HG02798 (cell line): ENCODE results near the gene ITPR3.
A peak's percentile ranks its signal among the peaks of the same experiment; 100 is the strongest.

Experiments
- ATAC-seq: cut with Tn5 transposase; IDR thresholded peaks from one replicate; pipeline ENCODE4 v1.9.1; 2021; ENCODE audit warnings: mild to moderate bottlenecking; ENCODE audit not compliant: unreplicated experiment, poor library complexity

Gene ITPR3

DNA sequence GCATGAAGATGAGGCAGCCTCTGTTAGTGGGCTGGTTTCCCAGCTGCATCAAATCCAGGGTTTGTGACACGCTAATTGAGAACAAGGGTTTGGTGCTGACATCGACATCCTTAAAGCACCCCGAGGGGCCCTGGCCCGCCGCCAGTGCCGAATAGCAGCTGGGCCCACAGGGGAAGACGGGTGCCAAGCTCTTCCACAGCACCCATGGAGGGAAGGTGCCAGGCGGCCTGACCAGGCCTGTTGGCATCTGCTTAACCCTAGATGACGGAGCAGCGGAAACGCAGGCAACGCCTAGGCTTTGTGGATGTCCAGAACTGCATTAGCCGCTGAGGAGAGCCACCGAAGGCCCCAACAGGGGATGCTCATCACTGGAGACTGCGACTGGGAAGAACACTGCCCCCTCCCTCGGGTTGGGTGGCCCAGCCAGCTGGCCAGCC lies 74.3 kb downstream of the ITPR3 start:
- no peak for ATAC-seq

DNA sequence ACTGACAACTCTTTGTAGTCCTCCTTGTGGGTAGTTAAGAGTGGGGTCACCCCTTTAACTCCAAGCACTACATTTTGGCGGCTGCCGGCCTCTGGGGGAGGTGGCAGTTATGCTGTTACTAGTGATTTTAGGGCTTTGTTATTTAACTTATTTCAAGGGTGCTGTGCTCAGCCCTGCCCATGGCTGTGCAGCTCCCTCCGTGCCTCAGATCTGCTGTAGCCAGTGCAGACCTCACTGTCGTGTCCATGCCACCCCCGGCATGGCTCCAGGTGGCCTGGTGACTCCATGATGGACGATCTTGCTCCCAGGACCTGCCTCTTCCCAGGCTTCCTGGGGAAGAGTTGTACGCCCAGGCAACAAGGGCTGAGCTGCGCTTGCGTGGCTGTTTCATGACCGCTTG lies 75.0 kb downstream of the ITPR3 start:
- no peak for ATAC-seq

DNA sequence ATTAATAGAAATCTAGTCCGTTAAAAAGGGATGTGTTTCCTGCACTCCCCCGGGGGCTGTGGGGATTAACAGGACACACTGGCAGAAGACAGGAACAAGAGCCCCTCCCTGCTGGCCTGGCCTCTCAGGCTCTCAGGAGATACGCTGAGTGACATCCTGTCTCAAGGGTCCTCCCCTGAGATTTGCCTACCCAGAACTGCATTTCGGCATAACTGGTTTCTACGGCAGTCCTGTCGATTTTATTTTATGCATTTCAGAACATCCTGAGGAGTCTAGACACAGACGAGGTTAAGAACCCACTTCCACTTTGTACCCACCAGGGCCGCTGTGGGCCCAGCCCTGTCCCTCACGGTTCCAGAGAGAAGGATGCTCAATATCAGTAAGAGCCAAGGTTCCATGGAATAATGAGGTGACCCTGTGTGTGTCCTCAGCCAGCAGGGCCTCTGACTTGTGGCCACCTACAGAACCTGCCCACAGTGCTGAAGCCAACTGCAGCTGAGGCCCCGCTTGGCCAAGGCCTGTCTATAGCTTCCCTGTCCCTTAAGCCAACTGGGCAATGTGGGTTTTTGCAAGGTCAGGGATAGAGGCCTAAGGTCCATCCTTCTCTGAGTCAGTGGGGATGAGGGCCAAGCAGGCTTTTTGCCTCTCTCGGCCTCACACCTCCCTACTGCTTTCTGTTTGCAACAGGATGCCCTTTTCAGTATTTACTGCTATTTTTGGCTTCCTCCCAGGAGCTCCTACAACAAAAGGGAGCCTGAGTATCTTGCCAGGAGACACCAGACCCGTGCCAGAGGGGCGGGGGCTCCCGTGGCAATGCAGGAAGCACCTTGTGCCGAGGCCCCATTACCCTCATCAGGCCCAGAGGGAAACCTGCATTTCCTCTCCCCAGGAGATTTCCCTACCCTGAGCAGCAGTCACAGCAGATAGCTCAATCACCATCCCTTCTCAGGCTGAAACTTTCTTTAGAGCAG lies 75.7 kb downstream of the ITPR3 start:
- no peak for ATAC-seq

DNA sequence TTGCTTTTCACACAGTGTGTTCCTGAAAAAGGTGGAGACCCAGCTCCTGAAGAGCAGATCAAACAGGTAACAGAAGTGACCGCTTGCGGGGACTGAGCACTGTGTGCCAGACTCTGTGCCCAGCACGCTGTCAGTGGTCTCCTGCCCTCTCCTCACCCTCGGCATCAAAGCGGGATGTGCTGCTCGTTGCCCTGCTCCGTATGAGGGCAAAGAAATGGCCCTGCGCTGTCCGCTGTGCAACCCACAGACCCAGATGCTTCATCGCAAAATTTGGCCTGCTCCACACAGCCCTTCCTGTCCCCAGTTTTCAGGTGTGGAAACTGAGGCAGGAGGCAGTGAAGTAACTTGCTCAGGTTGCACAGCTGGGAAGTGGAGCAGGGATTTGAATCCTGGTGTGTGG lies 76.7 kb downstream of the ITPR3 start:
- no peak for ATAC-seq

DNA sequence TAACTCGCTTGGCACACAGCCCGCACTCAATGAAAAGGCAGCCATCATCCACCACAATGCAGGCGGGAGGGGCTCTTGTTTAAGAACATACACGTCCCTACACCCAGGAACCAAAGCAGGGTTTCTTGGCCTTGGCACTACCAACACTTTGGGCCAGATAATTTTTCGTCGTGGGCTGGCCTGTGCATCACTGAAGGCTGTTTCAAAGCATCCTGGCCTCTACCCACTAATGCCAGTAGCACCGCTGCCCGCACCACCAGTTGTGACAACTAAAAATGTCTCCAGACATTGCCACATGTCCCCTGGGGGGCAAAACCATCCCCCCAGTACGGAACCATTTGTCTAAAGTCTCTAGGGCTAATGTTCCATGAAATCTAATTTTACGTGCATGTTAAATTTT lies 77.4 kb downstream of the ITPR3 start:
- ATAC-seq: no peak

DNA sequence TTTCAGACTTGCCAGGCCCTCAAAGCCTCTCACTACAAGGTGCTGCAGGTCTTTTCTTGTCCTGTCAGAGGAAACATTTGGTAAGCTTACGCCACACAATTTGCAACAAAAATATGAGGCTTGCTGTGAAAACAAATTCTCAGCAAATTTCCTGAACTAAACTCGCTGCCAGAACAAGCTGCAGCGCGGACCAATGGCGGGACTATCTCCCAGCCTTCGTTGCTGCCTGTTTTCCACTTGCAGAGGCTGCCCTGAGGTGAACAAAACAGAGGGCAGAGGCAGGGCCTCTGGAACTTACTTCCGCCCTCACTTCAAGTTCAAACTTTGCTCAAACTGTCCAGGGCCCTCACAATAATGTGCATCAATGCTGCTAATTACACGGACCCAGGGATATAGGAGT lies 78.0 kb downstream of the ITPR3 start:
- ATAC-seq: no peak

DNA sequence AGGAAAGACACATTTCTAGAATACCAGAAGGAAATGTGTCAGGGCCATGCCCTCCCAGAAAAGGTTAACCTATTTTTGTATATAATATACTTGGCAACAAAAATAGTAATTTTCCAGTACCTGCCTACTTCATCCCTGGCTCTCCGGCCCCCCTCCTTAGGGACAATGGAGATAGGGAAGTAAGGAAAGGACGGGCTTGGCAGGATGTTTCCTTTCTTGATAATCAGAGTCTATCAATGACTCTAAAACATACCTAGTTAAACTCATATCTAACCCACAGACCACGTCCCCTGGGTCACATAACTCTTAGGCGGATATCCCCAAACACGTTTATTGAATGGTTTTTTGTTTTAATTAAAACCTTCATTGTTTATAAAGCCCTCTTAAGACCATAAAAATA lies 78.6 kb downstream of the ITPR3 start:
- no peak for ATAC-seq

DNA sequence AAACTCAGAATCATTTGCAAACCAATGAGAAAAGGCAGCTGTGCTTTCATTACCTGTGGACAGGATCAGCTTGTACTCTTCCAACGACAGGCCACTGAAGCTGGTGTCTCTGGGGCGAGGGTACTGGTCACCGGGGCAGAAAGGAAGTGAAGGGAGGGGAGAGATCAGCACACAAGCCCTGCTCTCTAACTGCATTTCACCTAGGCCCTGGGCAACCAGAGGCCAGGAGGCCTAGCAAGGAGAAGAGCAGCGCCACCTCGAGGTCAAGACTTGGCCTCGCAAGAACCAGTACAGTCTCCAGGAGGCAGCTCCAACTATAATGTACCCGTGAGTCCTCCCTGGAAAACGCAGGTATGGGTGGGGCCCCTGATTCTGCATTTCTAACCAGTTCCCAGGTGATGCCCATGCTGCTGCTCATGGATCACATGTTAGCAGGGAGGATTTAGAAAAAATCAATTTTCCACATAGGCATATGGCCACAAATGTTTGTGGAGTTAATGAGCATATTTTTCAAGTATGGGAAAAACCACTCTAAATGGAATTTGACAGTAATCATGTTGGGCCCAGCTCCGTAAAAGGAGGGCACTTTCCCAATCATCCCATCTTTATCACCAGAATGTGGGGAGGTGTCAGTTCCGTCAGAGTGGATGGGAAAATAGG lies 79.4 kb downstream of the ITPR3 start:
- peak; percentile 71 for ATAC-seq

DNA sequence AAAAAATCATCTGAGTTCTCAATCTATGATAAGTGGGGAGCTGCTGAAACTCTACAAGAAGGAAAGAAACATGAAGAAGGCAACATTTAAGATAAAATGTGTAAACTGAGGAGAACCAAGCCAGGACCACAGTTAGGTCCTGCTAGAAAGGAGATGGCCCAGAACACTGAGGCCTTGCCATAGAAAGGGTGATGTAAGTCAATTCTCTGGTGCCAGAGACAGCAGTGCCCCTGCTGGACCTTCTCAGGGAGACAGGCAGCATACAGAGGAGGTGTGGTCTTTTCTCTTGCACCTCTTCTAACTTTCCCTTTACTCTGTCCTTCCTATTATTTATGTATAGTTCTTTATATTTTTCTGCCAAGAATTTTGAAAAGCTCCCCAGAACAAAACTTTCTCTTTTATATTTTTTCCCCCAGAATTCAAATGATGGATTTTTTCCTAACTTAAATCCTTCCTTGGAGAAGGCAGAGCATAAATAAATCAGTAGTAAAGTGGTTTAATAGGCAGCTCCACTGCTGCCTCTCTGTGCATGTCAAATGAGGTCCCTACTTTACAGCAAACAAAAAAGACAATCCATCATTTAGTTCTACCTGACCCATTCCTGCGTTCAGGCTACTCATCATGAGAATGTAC lies 81.3 kb downstream of the ITPR3 start:
- no peak for ATAC-seq

DNA sequence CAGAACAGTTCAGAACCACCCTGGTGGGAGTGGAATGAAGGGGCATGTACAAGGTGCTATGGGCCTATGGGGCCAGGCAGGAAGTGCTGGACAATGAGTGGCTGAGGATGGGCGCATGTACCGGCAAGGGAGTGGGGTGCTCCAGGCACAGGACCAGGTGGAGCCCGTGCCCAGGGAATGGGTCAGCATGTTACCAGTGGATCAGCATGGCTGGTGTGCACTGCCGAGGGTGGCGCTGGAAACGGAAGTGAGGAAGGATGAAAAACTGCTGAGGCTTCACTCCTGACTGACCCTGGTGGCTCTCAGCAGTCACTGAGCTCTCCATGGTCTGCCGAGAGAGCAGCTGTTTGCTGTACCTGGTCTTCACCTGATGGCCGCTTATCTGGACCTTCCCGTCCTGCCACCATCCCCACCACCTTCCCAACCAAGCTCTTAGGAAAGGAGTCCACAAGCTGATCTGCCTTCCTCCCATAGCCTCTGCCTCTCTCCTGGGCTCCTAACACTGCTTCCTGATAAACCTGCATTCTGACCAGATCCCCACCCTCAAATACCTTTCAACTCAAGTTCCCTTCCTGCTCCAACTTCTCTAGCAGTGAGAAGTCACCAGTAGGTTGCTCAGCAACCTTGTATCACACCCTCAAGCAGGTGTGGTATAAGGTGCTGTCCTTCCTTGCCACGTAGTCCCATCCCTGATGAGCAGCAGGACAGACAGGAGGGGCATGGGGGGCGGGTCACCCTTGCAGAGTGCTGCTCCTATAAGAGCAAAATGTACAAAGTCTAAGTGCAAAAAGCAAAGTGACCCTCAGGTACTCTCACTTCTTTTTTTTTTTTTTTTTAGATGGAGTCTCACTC lies 83.3 kb downstream of the ITPR3 start:
- ATAC-seq: no peak

DNA sequence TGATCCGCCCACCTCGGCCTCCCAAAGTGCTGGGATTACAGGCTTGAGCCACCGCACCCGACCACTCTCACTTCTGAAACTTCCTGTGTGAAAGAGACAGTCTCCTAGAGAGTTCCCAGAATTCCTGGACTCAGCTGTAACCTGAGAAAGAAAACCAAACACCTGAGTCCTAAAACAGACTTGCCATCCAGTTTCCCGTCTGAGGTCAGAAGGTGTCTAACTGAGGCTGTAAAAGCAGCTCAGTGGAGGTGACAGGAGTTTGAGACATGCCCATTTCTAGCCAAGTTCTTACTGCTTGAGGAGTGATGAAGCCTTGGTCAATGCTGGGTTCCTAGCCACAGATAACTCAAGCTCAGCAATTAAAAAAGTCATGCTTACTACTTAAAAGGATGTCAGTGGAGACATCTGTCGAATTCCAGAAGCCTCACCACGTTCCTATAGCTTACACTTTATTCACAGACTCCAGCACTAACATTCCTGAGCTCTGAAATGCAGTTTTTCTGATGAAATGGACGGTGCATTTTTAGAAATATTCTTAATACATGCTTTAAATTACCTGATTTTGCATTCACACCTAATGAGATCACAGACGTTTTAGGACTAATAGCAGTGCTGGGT lies 84.3 kb downstream of the ITPR3 start:
- ATAC-seq: no peak

DNA sequence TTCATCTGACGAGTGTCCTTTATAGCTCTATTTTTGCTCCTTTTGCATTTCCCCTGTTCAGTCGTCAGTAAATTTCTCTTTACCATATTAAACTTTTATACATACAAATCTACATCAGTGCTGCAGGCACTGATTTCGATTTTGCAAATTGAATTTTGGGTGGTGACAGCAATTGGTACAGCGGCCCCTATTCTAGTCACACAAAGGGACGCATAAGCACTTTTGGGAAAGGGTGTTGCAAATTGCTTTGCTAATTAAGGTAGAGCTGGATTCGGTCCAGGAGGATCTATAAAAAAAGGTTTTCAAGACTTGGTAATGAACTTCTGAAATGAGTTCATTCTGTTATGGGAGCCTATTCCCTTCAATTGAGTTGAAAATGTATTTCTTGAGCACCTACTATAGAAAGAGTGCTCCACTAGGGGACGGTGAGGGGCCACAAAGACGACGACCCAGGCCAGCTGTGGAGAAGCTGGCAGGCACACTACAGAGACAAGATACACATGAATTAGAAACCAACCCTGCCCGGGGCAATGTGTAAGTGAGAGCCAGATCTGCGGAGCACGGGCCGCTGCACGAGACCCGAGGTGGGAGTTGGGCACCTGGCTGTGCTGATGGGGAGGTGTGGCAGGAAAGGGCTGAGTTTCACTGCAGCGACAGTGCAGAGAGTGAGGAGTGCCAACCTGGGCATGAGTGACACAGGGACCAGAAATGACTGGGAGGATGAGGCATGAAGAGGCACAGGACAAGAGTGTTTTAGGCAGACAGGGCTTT lies 85.0 kb downstream of the ITPR3 start:
- no peak for ATAC-seq

DNA sequence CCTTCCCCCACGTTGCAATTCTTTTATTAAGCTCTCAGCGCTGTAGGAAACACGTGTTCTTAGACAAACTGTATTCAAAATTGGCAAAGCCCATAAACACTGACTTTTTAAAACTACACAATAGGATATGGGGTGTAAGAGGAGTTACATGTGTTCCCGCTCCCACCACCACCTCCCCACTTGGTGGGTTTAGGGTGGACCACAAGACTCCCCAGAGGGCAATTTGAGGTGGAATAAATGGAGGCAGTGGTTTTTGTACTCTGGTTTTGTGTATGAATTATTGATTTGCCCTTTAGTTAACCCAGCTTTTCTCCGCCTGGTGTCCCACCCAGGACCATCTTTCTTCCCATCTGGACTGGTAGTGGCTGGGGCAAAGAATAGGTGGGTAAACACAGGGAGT lies 86.6 kb downstream of the ITPR3 start:
- ATAC-seq: no peak

DNA sequence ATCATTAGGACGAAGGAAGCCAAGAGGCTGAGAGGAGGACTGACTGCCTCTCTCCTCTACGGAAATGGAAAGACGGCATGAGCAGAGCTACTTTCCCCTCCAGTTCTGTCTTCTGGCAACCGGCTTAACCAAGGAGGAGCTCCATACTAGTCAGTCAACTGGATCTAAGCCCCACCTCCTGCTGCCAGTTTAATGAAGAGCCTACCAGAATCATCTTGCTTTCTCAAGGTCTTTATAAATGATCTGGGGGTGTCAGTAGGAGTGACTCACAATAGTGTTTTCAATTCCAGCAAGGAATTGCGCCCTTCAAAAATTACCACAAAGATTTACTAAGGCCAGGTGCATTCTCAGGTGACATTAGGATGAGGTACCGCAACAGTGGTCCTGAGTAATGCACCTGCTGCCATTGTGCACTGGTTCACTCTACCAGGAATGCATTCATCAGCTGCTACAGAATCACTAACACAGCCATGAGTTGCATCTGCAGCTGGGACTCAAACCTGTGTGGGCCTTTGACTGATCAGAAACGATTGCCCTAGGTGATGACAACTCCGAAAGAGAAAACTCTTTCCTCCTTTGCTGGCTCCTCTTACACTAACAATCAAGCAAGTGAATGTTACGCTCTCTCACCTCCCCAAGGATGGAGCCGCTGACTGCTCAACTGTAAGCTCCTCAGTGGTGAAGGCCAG lies 87.5 kb downstream of the ITPR3 start:
- ATAC-seq: no peak

DNA sequence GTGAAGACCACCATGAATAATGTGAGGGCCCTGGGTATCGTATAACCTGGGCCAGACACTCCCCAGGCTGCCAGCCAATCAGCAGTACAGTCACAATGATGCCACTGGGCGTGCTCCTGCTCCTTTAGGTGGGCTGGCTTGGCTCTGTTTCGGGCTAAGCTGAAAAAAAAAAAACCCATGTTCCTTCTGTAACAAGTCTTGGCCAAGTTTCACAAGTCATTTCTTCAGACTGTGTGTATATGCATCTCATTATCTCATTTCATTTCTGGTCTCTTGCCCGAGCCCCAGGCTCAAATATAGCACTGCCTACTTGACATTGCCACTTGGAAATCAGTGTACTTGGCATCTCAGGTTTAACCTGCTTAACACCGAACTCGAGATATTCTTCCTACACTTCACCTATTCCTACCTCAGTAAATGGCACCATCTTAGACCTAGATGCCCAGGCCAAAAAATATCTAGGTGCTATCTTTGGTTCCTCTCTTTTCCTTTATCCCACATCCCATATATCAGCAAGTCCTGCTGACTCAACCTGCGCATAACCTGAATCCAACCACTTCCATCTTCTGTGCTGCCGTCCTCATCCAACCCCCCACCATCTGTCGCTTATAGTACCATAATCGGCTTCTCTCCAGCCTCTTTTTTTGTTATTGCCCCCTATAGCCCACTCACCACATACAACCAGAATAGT lies 88.6 kb downstream of the ITPR3 start:
- ATAC-seq: no peak

DNA sequence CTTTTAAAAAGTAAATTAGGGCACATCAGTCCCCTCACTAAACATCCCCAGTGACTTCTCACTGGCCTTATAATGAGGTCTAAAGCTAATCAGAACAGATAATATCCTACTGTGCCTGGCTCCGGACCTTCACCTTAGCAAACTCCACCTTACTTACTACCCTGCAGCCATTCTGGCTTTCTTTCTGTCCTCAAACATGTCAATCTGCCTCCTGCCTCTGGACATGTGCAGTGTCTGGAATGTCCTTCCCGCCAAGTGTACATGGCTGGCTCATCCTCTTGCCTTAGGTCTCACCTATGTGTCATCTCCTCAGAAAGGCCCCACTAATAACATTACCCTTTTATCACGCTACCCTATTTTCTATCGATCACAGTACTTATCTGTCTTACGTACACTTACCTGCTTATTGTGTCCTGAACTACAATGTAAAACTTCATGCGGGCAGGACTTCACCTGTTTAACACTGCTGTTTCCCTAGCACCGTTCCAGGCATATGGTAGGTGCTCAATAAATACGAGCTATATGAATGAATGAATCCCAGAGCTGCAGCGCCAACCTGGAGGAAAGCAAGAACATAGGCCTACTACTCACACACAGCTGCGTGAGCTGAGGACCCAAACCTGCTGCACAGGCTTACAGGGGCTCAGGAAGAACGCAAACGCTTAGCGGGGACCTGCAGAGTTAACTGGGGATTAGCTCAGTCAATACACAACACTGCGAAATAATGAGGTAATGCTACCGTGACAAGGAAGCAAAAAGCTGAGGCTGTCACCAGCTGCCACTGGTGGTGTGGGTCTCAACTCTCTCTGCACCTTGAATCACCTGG lies 89.4 kb downstream of the ITPR3 start:
- ATAC-seq: no peak
